Ishikawa (cell line): ENCODE results near the gene RBL2.

Source experiments
- CEBPB ChIP-seq: IDR thresholded peaks from 2 replicates; pipeline ENCODE4 v1.6.1; 2012
- CREB1 ChIP-seq: IDR thresholded peaks from 2 replicates; pipeline ENCODE4 v1.6.1; 2012; ENCODE audit warnings: low read depth
- EGR1 ChIP-seq: IDR thresholded peaks from 2 replicates; pipeline ENCODE4 v1.6.1; 2012
- NFIC ChIP-seq: IDR thresholded peaks from 2 replicates; pipeline ENCODE4 v1.6.1; 2012
- RAD21 ChIP-seq: IDR thresholded peaks from 2 replicates; pipeline ENCODE4 v1.6.1; 2012; ENCODE audit warnings: low read depth
- TEAD4 ChIP-seq: IDR thresholded peaks from 2 replicates; pipeline ENCODE4 v1.6.1; 2012
- YY1 ChIP-seq: IDR thresholded peaks from 2 replicates; pipeline ENCODE4 v1.6.1; 2012; ENCODE audit warnings: low read depth
- TF ChIP-seq, protein P1 (sequence below): IDR thresholded peaks from 2 replicates; pipeline ENCODE4 v1.6.1; 2012

DNA sequence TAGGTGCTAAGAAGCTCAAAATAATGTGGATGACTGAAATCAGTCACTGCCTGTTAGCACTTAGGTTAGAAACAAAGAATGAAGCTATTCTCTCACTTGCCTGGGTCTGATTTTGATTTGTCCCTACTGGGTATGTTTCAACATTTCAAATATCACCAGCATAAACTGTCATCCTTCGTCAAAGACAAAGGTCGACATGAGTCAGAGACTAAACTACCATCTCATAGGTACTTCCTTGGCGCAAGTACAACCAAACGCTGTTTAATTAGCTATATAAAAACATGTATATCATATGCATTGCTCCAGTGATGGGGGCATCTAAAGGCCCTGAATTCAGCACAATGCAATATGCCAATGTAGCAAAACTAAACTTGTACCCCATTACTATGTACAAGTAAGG lies 64.7 kb downstream of the RBL2 start:
- TF ChIP-seq, protein P1, sequence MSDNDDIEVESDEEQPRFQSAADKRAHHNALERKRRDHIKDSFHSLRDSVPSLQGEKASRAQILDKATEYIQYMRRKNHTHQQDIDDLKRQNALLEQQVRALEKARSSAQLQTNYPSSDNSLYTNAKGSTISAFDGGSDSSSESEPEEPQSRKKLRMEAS = no peak
- no peak for TF ChIP-seq EGR1
- TF ChIP-seq NFIC = no peak
- no peak for TF ChIP-seq CREB1
- no peak for TF ChIP-seq RAD21
- TF ChIP-seq YY1 = no peak
- TF ChIP-seq TEAD4 = no peak
- no peak for TF ChIP-seq CEBPB
